Ishikawa (cell line): ENCODE results near the gene BBS9.

Experiments
- CREB1 ChIP-seq: IDR thresholded peaks from 2 replicates; pipeline ENCODE4 v1.6.1; 2012; ENCODE audit warnings: low read depth
- EP300 ChIP-seq: IDR thresholded peaks from 2 replicates; pipeline ENCODE4 v1.6.1; 2012; ENCODE audit warnings: borderline replicate concordance
- FOXM1 ChIP-seq: IDR thresholded peaks from 2 replicates; pipeline ENCODE4 v1.6.1; 2012; ENCODE audit warnings: low read depth, borderline replicate concordance
- RAD21 ChIP-seq: IDR thresholded peaks from 2 replicates; pipeline ENCODE4 v1.6.1; 2012; ENCODE audit warnings: low read depth
- TF ChIP-seq, protein P1 (sequence below): IDR thresholded peaks from 2 replicates; pipeline ENCODE4 v1.6.1; 2012

DNA sequence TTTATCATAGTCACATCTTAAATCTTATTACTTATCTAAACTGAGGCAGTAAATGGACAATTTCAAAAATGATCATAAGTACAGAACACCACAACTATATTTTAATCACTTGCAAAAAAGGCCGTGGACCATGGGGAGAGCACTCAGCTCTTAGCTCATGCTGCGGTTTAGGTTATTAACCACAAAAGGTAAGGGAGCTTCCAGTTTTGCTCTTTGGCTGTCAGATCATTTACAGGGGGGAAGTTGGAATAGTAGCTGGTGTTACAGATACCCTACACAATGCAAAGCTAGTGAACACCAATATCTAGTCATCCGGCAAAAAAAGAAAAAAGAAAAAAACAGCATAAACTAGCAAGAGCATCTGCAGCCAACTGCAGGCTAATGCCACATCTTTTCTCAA, 147.0 kb downstream of the BBS9 start:
- TF ChIP-seq CREB1: no peak
- TF ChIP-seq EP300: no peak
- TF ChIP-seq RAD21: no peak
- TF ChIP-seq, protein P1, sequence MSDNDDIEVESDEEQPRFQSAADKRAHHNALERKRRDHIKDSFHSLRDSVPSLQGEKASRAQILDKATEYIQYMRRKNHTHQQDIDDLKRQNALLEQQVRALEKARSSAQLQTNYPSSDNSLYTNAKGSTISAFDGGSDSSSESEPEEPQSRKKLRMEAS: no peak
- no peak for TF ChIP-seq FOXM1
